Activated T-helper 1 cell treated with anti-CD3 and anti-CD28 coated beads, Interleukin-2, amount 50 U/mL, for 16 hours (primary cell): Measurements from ENCODE around the gene SLC38A1.
"Not testable (repeated sequence)": the region's sequence is repeated elsewhere in the genome, so short reads cannot be mapped to it uniquely, and the experiment has no call there.

ENCODE experiments used
- DNase-seq, 2 donors: peaks; one replicate each; pipeline ENCODE4 v3.0.0-alpha.2; 2020; ENCODE audit warnings: low read depth in 1 of 2, low spot score in 1 of 2

The SLC38A1 gene

DNA sequence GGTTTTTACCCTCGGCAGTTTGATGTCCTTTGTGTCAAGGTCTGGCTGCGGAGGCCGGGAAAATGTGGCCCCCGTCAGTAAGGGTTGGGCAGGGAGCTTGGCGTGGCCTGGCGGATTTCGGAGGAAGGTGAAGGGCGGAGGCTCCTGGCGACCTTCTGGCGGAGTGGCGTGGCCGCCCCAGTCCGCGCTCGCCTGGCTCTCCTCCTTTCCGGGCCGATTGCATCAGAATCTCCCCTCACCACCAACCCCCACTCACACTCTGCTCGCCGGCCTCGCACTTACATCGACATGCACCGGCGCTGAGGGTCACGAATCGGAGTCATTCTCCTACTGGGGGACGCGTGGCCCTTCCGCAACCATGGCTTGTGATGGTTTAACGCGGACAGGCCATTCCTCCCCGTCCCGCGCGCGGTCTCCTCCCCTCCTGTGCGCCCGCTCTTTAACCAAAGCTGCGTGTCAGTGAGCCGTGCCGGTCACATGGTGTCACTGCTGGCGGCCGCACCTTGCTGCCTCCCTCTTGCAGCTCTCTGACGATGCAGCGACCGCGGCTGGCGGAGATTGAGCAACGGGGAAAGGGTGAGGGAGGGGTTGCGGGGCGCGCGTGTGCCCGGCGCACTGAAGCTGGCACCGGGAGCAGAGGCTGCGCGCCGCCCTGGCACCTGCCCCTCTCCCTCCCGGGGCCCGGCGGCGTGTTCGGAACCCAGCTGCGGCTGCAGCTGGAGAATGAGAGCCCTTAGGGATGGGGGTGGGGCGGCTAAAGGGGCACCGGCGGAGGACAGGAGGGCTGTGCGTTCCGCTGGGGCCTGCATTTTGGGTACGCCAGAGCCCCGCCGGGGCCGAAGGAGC lies at the start of gene SLC38A1:
Gene SLC38A1, minus strand, starts transcription at position 461 of the 846 bp plus-strand sequence. CDS start 29,243 bp downstream, outside the sequence.
- DNase-seq: peak; percentile 69 to 81

GRCh38 chr12:46318037-46318436 lies 49.2 kb upstream of the SLC38A1 start:
- DNase-seq: no peak

GRCh38 chr12:46304070-46304469 lies 35.2 kb upstream of the SLC38A1 start:
- no peak for DNase-seq

- DNase-seq: peak in 1 of 2 donors; percentile 10
Observed at GRCh38 chr12:46303039-46303666, 34.3 kb upstream of the SLC38A1 start.

DNA sequence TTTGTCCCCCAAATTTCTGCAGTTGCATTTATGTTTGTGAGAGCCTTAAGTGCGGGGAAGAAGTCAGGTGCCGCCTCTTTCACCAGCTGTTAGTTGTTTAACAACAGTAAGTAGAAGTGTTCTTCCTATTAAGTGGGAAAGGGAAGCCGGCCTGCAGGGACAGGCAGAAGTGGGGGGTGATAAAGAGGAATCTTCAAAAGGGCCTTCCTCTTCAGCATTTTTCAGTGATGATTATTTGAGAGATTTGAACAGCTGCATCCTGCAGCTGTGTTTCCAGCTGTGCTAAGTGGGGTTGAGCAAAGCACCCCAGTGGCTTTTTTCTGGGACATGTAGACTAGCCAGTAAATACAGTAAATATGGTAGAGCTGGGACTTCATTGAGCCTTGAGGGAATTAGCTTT lies 32.1 kb upstream of the SLC38A1 start:
- no peak for DNase-seq

- no peak for DNase-seq
Observed at GRCh38 chr12:46299851-46300250, 31.0 kb upstream of the SLC38A1 start.

DNA sequence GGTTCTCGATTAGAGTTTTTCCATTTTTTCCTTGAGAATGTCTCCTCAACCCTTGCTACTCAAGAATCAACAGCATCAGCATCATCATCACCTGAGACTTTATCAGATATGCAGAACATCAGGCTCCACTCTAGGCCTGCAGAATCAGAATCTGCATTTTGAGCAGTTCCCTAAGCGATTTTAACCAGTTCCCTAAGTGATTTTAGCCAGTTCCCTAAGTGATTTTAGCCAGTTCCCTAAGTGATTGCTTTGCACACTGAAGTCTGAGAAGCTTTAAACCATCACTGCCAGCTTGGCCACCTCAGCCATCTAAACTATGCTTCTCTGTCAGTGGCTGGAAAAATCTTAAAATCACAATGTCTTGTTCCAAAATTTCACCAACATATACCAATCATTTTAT lies 29.4 kb upstream of the SLC38A1 start:
- no peak for DNase-seq

GRCh38 chr12:46296822-46297221 lies 28.0 kb upstream of the SLC38A1 start:
- no peak for DNase-seq

DNA sequence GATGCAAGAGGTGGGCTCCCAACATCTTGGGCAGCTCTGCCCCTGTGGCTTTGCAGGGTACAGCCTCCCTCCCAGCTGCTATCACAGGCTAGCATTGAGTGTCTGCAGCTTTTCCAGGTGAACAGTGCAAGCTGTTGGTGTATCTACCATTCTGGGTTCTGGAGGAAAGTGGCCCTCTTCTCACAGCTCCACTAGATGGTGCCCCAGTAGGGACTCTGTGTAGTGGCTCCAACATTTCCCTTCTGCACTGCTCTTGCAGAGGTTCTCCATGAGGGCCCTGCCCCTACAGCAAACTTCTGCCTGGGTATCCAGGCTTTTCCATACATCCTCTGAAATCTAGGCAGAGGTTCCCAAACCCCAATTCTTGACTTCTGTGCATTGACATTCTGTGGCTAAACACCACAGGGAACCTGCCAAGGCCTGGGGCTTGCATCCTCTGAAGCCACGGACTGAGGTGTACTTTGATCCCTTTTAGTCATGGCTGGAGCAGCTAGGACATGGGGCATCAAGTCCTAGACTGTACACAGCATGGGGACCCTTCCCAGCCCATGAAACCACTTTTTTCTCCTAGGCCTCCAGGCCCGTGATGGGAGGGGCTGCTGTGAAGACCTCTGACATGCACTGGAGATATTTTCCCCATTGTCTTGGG lies 24.0 kb upstream of the SLC38A1 start:
- DNase-seq: no peak

DNA sequence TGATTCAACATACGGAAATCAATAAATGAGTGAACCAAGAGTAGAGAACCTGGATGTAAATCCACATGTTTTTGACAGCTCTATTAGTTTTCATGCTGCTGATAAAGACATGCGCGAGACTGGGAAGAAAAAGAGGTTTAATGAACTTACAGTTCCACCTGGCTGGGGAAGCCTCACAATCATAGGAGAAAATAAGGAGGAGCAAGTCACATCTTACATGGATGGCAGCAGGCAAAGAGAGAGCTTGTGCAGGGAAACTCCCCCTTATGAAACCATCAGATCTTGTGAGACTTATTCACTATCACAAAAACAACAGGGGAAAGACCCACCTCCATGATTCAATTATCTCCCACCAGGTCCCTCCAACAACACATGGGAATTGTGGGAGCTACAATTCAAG lies 23.1 kb upstream of the SLC38A1 start:
- not testable (repeated sequence) for DNase-seq

DNA sequence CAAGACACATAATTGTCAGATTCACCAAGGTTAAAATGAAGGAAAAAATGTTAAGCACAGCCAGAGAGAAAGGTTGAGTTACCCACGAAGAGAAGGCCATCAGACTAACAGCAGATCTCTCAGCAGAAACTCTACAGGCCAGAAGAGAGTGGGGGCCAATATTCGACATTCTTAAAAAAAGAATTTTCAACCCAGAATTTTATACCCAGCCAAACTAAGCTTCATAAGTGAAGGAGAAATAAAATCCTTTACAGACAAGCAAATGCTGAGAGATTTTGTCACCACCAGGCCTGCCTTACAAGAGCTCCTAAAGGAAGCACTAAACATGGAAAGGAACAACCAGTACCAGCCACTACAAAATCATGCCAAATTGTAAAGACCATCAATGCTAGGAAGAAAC lies 16.3 kb upstream of the SLC38A1 start:
- not testable (repeated sequence) for DNase-seq

GRCh38 chr12:46282829-46283228 lies 14.0 kb upstream of the SLC38A1 start:
- DNase-seq: no peak

GRCh38 chr12:46276756-46277155 lies 7.9 kb upstream of the SLC38A1 start:
- no peak for DNase-seq

GRCh38 chr12:46271863-46272262 lies 3.0 kb upstream of the SLC38A1 start:
- no peak for DNase-seq

GRCh38 chr12:46269429-46270241 lies 792 bp upstream of the SLC38A1 start:
- DNase-seq: peak; percentile 32 to 53

- peak; percentile 10 to 20 for DNase-seq
Observed at GRCh38 chr12:46267825-46268582, 839 bp downstream of the SLC38A1 start.

DNA sequence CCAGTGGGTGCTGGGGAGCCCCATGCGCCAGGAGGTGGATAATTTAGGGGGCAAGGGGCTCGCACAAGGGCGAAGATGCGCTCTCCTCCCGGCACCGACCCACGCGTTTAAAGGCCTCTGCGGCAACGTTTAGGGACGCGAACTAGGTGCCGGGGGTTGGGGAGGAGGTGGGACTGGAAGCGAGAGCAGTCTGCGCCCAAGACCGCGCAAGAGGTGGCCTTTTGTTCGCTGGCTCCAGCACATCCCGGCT lies 1.3 kb downstream of the SLC38A1 start:
- no peak for DNase-seq

DNA sequence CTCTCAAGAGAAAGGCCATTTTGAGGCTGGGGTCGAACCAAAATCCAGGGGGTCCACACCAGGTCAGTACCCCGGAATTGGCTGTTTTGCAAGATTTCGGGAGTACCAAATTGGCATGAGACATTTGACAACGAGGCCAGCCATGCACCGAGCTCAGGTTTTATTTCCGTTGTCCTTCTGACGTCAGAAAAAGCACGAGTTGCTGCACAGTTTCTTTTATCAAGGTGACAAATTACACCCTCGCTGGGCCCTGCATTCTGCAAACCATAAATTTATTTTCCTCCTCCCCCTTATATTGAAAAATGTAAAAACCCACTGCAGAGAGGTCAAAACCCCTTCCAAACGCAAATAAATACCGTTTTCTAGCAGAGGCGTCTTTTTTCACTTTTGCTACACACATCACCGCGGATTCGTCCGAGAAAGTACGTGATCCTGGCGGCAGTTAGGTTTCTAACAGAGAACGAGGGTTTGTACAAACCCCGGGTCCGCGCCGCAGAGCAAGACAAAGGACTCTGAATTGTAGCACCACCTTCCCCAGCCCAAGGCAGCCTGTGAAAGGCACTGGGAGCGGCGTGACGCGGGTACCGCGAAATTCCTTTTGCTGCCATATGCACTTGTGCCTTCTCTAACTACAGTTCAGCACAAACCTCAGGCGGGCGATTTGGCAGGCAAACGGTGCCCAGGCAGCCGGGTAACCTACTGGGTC lies 1.8 kb downstream of the SLC38A1 start:
- peak; percentile 32 to 45 for DNase-seq

DNA sequence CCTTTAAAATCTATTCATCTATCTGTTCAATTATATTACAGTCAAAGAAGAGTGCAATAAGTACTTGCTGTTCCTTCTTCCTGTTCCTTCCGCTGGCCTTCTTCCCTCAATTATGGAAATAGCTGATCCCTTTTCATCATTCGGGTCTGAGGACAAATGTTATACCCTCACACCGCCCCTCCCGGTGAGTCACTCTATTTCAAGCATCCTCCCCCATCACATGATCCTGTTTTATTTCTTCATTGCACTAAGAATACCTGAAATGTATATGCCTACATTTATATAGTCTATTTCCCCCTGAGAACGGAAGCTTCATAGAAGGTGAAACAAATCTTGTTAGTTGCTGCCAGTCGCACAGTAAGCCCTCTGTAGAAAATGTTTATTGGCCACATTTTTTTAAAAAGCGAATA lies 2.5 kb downstream of the SLC38A1 start:
- peak in 1 of 2 donors; percentile 13 for DNase-seq

DNA sequence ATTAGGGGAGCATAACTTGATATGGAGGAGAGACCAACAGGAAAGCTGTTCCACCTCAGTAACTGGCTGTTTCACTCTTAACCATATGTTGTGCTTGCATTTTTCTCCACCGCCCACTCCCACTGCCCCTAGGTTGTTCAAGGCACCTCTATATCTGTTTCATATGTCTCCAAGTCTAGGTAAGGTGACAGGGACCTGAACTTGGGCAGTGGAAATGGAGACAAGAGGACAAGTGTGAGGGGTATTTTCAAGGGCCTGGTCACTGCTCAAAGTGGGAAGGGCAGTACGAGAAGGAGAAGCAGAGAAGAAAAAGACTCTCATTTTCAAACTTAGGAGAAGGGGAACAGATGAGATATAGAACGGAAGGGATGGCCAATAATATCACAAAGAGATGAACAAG lies 3.1 kb downstream of the SLC38A1 start:
- DNase-seq: no peak
